BJ (cell line): ENCODE measurements around the gene PSMC6. TPM values are rescaled to one million over a fixed set of nuclear protein-coding genes. Genes with fewer than 3 reads are reported as not detected.

Source experiments
- CTCF ChIA-PET: fragments of 350-600 bp; formaldehyde crosslinking; extraction: SDS; loops from one replicate; lab custom pipeline; 2021; ENCODE audit warnings: antibody characterized with exemption, inconsistent platforms; lab: Yijun Ruan, JAX
- POLR2A ChIA-PET: fragments of 300-600 bp; sonication (Branson Sonifier 250); formaldehyde crosslinking; extraction: SDS; loops from one replicate; lab custom pipeline; 2021; ENCODE audit warnings: antibody characterized with exemption; lab: Charles Lee
- DNase-seq: peaks from one replicate; pipeline ENCODE4 v3.0.0-alpha.2; 2011; ENCODE audit warnings: low read depth
- H3K27me3 ChIP-seq: 2 replicates; pipeline ENCODE4 v1.6.0; 2011; ENCODE audit warnings: low read length; ENCODE audit not compliant: control insufficient read depth, insufficient read depth
- H3K36me3 ChIP-seq: 2 replicates; pipeline ENCODE4 v1.5.1; 2011; ENCODE audit warnings: low read length; ENCODE audit not compliant: control insufficient read depth, insufficient read depth
- H3K4me3 ChIP-seq: 2 replicates; pipeline ENCODE4 v1.5.1; 2011; ENCODE audit warnings: low read depth, mild to moderate bottlenecking, control low read depth, low read length
- CTCF ChIP-seq: IDR thresholded peaks from 2 replicates; pipeline ENCODE4 v1.5.1; 2011; ENCODE audit warnings: low read depth, mild to moderate bottlenecking, control low read depth, inconsistent platforms, low read length, moderate library complexity; ENCODE audit not compliant: insufficient read depth
- polyA plus RNA-seq: library from polyadenylated mRNA; depleted of rRNA; stranded (reverse); fragments of >200 nt; gene quantifications from 2 replicates; pipeline ENCODE4 v1.2.3, GENCODE V29; 2011

The PSMC6 gene
- polyA plus RNA-seq, 1 experiment: 28.5 TPM

- POLR2A ChIA-PET: interaction anchor here (0.6 to 0.8 kb wide), 3 partner anchors 104 to 367 kb away, joined by 3 to 4 read pairs (median 4); no protein-coding TSS in a partner anchor
- Histone ChIP-seq H3K4me3 (peak within 1 kb of the TSS; percentile 82), H3K36me3 (peaks cover 2% of the 10 kb centered on the region), H3K27me3 (no peaks in the 10 kb centered on the region)
- TF ChIP-seq CTCF: no peak
- CTCF ChIA-PET: no interaction called here
- peak; percentile 86 for DNase-seq
Measured at GRCh38 chr14:52729925-52730708, 23.1 kb downstream of the PSMC6 start, which contains the start of gene STYX. Gene STYX, plus strand, starts transcription at chr14:52730166. Its CDS starts 309 bp downstream, at chr14:52730475.

- H3K36me3 ChIP-seq: peaks cover 2% of the 10 kb centered on the region
- POLR2A ChIA-PET: no interaction called here
- CTCF ChIA-PET: no interaction called here
Measured at GRCh38 chr14:52730709-52731111, 23.7 kb downstream of the PSMC6 start.

GRCh38 chr14:52733824-52734223 is 26.8 kb downstream of the PSMC6 start:
- no peaks in the 10 kb centered on the region for H3K27me3 ChIP-seq
- no peaks in the 10 kb centered on the region; the same call in 1 of the 2 replicates for H3K36me3 ChIP-seq
- CTCF ChIA-PET: no interaction called here
- POLR2A ChIA-PET: no interaction called here
- no peak for DNase-seq
- no peak for TF ChIP-seq CTCF
- no peak overlapping the region for H3K4me3 ChIP-seq

More at GRCh38 chr14:52730709-52731111, 23.7 kb downstream of the PSMC6 start:
- Histone ChIP-seq H3K27me3 (no peaks in the 10 kb centered on the region), H3K4me3 (peak overlapping the region; percentile 82)
- DNase-seq: no peak
- TF ChIP-seq CTCF: no peak

- H3K4me3 ChIP-seq: no peak overlapping the region
- no peak for DNase-seq
- CTCF ChIA-PET: no interaction called here
- POLR2A ChIA-PET: no interaction called here
- no peak for TF ChIP-seq CTCF
- H3K27me3 ChIP-seq: no peaks in the 10 kb centered on the region
- H3K36me3 ChIP-seq: no peaks in the 10 kb centered on the region; the same call in 1 of the 2 replicates
Measured at GRCh38 chr14:52735921-52736489, 29.0 kb downstream of the PSMC6 start.

- Histone ChIP-seq H3K4me3 (no peak overlapping the region), H3K36me3 (no peaks in the 10 kb centered on the region), H3K27me3 (no peaks in the 10 kb centered on the region)
- ChIA-PET POLR2A (no interaction called here), CTCF (interaction anchor here (1.5 kb wide), 1 partner anchor 15 kb away, joined by 4 read pairs; no protein-coding TSS in a partner anchor)
- no peak for TF ChIP-seq CTCF
- DNase-seq: no peak
Measured at GRCh38 chr14:52738409-52738808, 31.4 kb downstream of the PSMC6 start.
